GM12878 (cell line): ENCODE data around the gene TBXAS1. TPM values are rescaled to one million over a fixed set of nuclear protein-coding genes. Genes with fewer than 3 reads are reported as not detected.

ENCODE experiments used
- ATAC-seq: fragments of 200-7000 bp; cut with Tn5 transposase; 3 replicates; pipeline ENCODE4 v1.9.1; 2020; ENCODE audit warnings: mild to moderate bottlenecking, moderate library complexity
- BruUV-seq: library from RNA; stranded (reverse); fragments of 400-500 nt; replicated peaks from 2 replicates; lab custom pipeline; 2021; lab: Mats Ljungman, UMichigan
- CTCF ChIA-PET: fragments of 300-600 bp; sonication (Branson Sonifier 250); formaldehyde crosslinking; extraction: SDS; loops from one replicate; lab custom pipeline; 2021; ENCODE audit warnings: inconsistent platforms; lab: Yijun Ruan, JAX
- POLR2A ChIA-PET: fragments of 350-600 bp; formaldehyde crosslinking; extraction: SDS; loops from one replicate; lab custom pipeline; 2021; ENCODE audit warnings: inconsistent platforms; lab: Charles Lee
- RAD21 ChIA-PET: fragments of 300-600 bp; sonication (Branson Sonifier 250); formaldehyde crosslinking; loops from one replicate; lab custom pipeline; 2023; ENCODE audit warnings: antibody characterized with exemption; ENCODE audit not compliant: unreplicated experiment; lab: Charles Lee
- SMC1A ChIA-PET: fragments of 300-600 bp; sonication (Branson Sonifier 250); formaldehyde crosslinking; loops from one replicate; lab custom pipeline; 2023; ENCODE audit not compliant: unreplicated experiment, uncharacterized antibody; lab: Charles Lee
- DNase-seq: peaks from one replicate; pipeline ENCODE4 v3.0.0-alpha.2; 2011; ENCODE audit warnings: low read depth, low spot score
- FAIRE-seq: peaks from 3 replicates; lab custom pipeline; 2011; peaks lifted over from hg19 to GRCh38; lab: Jason Lieb, UNC
- H2AFZ ChIP-seq: 2 replicates; pipeline ENCODE4 v1.6.0; 2011; ENCODE audit warnings: low read depth, low read length, control low read depth; ENCODE audit not compliant: control insufficient read depth
- H3K27ac ChIP-seq: 2 replicates; pipeline ENCODE4 v1.5.1; 2011; ENCODE audit warnings: control low read depth; ENCODE audit not compliant: control insufficient read depth, insufficient read depth
- H3K27me3 ChIP-seq, 2 experiments: replicated peaks in 1 of 2; 2 replicates each; pipeline versions ENCODE4 v1.6.0 to v1.6.1; 2011; ENCODE audit warnings: low read length in 1 of 2; ENCODE audit not compliant: control insufficient read depth in 2 of 2, insufficient read depth in 2 of 2
- H3K36me3 ChIP-seq, 2 experiments: 2 replicates each; pipeline ENCODE4 v1.5.1; 2011; ENCODE audit warnings: low read length in 1 of 2; ENCODE audit not compliant: control insufficient read depth in 2 of 2, insufficient read depth in 2 of 2
- H3K4me1 ChIP-seq: 2 replicates; pipeline ENCODE4 v1.6.1; 2011; ENCODE audit warnings: mild to moderate bottlenecking, low read length, moderate library complexity, mixed read lengths; ENCODE audit not compliant: control insufficient read depth, insufficient read depth
- H3K4me2 ChIP-seq: 2 replicates; pipeline ENCODE4 v1.6.0; 2011; ENCODE audit warnings: control low read depth; ENCODE audit not compliant: control insufficient read depth, insufficient read depth
- H3K4me3 ChIP-seq: fragments of 200-600 bp; sonication (generic); 2 replicates; pipeline ENCODE4 v1.5.1; 2016
- H3K79me2 ChIP-seq: 2 replicates; pipeline ENCODE4 v1.6.0; 2011; ENCODE audit warnings: low read length; ENCODE audit not compliant: control insufficient read depth, insufficient read depth
- H3K9ac ChIP-seq: 2 replicates; pipeline ENCODE4 v1.8.0; 2011; ENCODE audit warnings: low read length, control low read depth, mixed read lengths; ENCODE audit not compliant: control insufficient read depth, insufficient read depth
- H3K9me3 ChIP-seq: replicated peaks from 3 replicates; pipeline ENCODE4 v1.5.1; 2011; ENCODE audit warnings: mild to moderate bottlenecking, low read length; ENCODE audit not compliant: control insufficient read depth, insufficient read depth
- H4K20me1 ChIP-seq: 2 replicates; pipeline ENCODE4 v1.6.0; 2011; ENCODE audit not compliant: control insufficient read depth, insufficient read depth
- CREB1 ChIP-seq: IDR thresholded peaks from 2 replicates; pipeline ENCODE4 v1.6.1; 2012; ENCODE audit warnings: low read depth, mild to moderate bottlenecking, inconsistent platforms
- FOXM1 ChIP-seq: IDR thresholded peaks from 2 replicates; pipeline ENCODE4 v1.6.1; 2012; ENCODE audit warnings: low read depth, mild to moderate bottlenecking, inconsistent platforms, low read length, moderate library complexity
- GATAD2B ChIP-seq: fragments of 450-650 bp; conservative IDR thresholded peaks from 2 replicates; pipeline ENCODE4 v1.6.1; 2017; ENCODE audit warnings: low read depth, mild to moderate bottlenecking, moderate library complexity
- HDAC2 ChIP-seq: fragments of 200-600 bp; sonication (generic); IDR thresholded peaks from 2 replicates; pipeline ENCODE4 v1.6.1; 2017
- KLF5 ChIP-seq: fragments of 450-650 bp; IDR thresholded peaks from 2 replicates; pipeline ENCODE4 v1.6.1; 2014; ENCODE audit warnings: mild to moderate bottlenecking; ENCODE audit not compliant: partially characterized antibody
- MXI1 ChIP-seq: fragments of 150-350 bp; IDR thresholded peaks from 2 replicates; pipeline ENCODE4 v1.6.1; 2011; ENCODE audit warnings: low read depth, mild to moderate bottlenecking, inconsistent platforms, low read length, improper control_type of control experiment
- POLR2A ChIP-seq: IDR thresholded peaks from 2 replicates; pipeline ENCODE4 v1.6.1; 2011; ENCODE audit warnings: low read depth, mild to moderate bottlenecking, low read length
- RCOR1 ChIP-seq: conservative IDR thresholded peaks from 2 replicates; pipeline ENCODE4 v1.6.1; 2012; ENCODE audit warnings: low read depth, low read length, improper control_type of control experiment
- SKIL ChIP-seq: fragments of 450-650 bp; IDR thresholded peaks from 2 replicates; pipeline ENCODE4 v1.6.1; 2017; ENCODE audit warnings: mild to moderate bottlenecking, low read depth, inconsistent platforms; ENCODE audit not compliant: poor library complexity, severe bottlenecking
- TAF1 ChIP-seq: IDR thresholded peaks from 2 replicates; pipeline ENCODE4 v1.6.1; 2011; ENCODE audit warnings: mild to moderate bottlenecking, low read depth, low read length, borderline replicate concordance
- TARDBP ChIP-seq: IDR thresholded peaks from 2 replicates; pipeline ENCODE4 v1.6.1; 2016; ENCODE audit warnings: borderline replicate concordance
- ZBTB11 ChIP-seq: fragments of 450-650 bp; formaldehyde crosslinking; IDR thresholded peaks from 2 replicates; pipeline ENCODE4 v1.5.0; 2022; ENCODE audit warnings: mild to moderate bottlenecking, missing genetic modification characterization
- ZNF592 ChIP-seq: fragments of 450-650 bp; IDR thresholded peaks from 2 replicates; pipeline ENCODE4 v1.6.1; 2017; ENCODE audit warnings: mild to moderate bottlenecking, moderate library complexity
- WGBS: methylation state at CpG from one replicate; pipeline ENCODE4 v1.1.6; 2016; ENCODE audit warnings: low lambda C conversion rate; ENCODE audit not compliant: insufficient replicate concordance, insufficient coverage; ENCODE audit errors: missing lambda C conversion rate; 5-methylcytosine and 5-hydroxymethylcytosine counted together
- in situ Hi-C: fragments of 300-500 bp; cut with MboI; formaldehyde crosslinking; loops from 9 replicates; pipeline ENCODE4 v1.14.3; 2018; ENCODE audit warnings: mixed read lengths
- intact Hi-C: fragments of 100-400 bp; cut with micrococcal nuclease; formaldehyde crosslinking; loops from one replicate; pipeline ENCODE4 v1.14.2; 2022; ENCODE audit not compliant: unreplicated experiment
- polyA plus RNA-seq, 11 experiments: library from polyadenylated mRNA; depleted of rRNA in 4 of 11; unstranded in 6 of 11; stranded (reverse) in 5 of 11; fragments of >200 nt; fragmentation: Nextera tagmentation in 4 of 11; fragmentation: Illumina TruSeq in 1 of 11; extraction: Ambion mirVana in 4 of 11; extraction: Trizol in 1 of 11; gene quantifications; 1 replicate in 1 of 11; 2 replicates in 10 of 11; pipeline versions ENCODE4 v1.2.1 to v1.2.3, GENCODE V29; 2011 to 2016; ENCODE audit warnings: inconsistent platforms in 2 of 11, missing spikeins in 2 of 11, low read depth in 1 of 11
- total RNA-seq, 4 experiments: library from RNA; depleted of rRNA in 3 of 4; stranded (reverse); fragments of >200 nt in 3 of 4; fragmentation: Illumina TruSeq in 1 of 4; extraction: Trizol in 1 of 4; gene quantifications; 2 replicates each; pipeline versions ENCODE4 v1.2.1 to v1.2.3, GENCODE V29; 2013 to 2021
- TF ChIP-seq, protein P1 (sequence below): IDR thresholded peaks from 2 replicates; pipeline ENCODE4 v1.6.1; 2012; ENCODE audit warnings: low read depth, low read length, improper control_type of control experiment

The TBXAS1 gene
- total and polyA plus RNA-seq, 10 of the 15 experiments (the other 5 are each of a cell fraction or from before 2014, with no cell fraction given) = 1.5 to 32.7 (median 16.3) TPM

DNA sequence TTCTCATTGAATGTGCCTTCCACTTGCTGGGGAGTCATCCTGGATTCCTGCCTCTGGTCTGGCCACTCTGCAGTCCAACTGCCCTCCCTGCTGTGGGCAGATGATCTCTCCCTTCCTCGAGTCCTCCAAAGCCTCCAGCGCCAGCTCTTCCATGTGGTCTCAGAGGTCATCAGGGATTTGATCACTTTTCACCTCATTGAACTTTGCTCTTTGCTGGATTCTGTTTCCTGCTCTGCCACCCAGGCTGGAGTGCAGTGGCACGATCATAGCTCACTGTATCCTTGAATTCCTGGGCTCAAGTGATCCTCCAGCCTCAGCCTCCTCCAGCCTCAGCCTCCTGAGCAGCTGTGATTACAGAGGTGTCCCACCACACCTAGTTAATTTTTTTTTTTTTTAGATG lies 22.1 kb upstream of the TBXAS1 start:
- H3K27me3 ChIP-seq = no peaks in the 10 kb centered on the region; a peak in 1 of 4 replicates
- H3K79me2 ChIP-seq = no peaks in the 10 kb centered on the region
- ChIA-PET CTCF (no interaction called here), POLR2A (no interaction called here), SMC1A (no interaction called here), RAD21 (no interaction called here)
- H3K4me2 ChIP-seq = no peak overlapping the region
- no peaks in the 10 kb centered on the region for H3K36me3 ChIP-seq
- H3K27ac ChIP-seq = no peak overlapping the region
- no peaks in the 10 kb centered on the region for H4K20me1 ChIP-seq
- H3K9me3 ChIP-seq = no peaks in the 10 kb centered on the region; the same call in 2 of the 3 replicates
- H3K9ac ChIP-seq = no peak overlapping the region
- 26% methylated on average over 3 of the region's 3 CpGs for WGBS
- FAIRE-seq (no peak), ATAC-seq (no peak), DNase-seq (no peak)
- H3K4me3 ChIP-seq = no peak overlapping the region
- no peak overlapping the region for H2AFZ ChIP-seq
- BruUV-seq = no TSS peak
- intact Hi-C loops = no loop called here
- in situ Hi-C loops = no loop called here
- no peaks in the 10 kb centered on the region for H3K4me1 ChIP-seq
- TF ChIP-seq POLR2A (no peak), SKIL (no peak), CREB1 (no peak), MXI1 (no peak), FOXM1 (no peak), GATAD2B (no peak), HDAC2 (no peak), TARDBP (no peak), TAF1 (no peak), ZBTB11 (CRISPR knock-in tag) (no peak), KLF5 (no peak), ZNF592 (no peak), RCOR1 (no peak)
- TF ChIP-seq, protein P1, sequence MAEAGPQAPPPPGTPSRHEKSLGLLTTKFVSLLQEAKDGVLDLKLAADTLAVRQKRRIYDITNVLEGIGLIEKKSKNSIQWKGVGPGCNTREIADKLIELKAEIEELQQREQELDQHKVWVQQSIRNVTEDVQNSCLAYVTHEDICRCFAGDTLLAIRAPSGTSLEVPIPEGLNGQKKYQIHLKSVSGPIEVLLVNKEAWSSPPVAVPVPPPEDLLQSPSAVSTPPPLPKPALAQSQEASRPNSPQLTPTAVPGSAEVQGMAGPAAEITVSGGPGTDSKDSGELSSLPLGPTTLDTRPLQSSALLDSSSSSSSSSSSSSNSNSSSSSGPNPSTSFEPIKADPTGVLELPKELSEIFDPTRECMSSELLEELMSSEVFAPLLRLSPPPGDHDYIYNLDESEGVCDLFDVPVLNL = no peak
